DMS114 treated with DMSO at 0.1 percent for 48 hours (cell line): ENCODE data around the gene NID1.
"Not testable (repeated sequence)": the region's sequence is repeated elsewhere in the genome, so short reads cannot be mapped to it uniquely, and the experiment has no call there.

ENCODE experiments used
- DNase-seq: peaks from one replicate; lab custom pipeline; 2025; ENCODE audit not compliant: unreplicated experiment; lab: John Stamatoyannopoulos, UW

Gene NID1

GRCh38 chr1:236029428-236029940 is 35.4 kb downstream of the NID1 start:
- no peak for DNase-seq

DNA sequence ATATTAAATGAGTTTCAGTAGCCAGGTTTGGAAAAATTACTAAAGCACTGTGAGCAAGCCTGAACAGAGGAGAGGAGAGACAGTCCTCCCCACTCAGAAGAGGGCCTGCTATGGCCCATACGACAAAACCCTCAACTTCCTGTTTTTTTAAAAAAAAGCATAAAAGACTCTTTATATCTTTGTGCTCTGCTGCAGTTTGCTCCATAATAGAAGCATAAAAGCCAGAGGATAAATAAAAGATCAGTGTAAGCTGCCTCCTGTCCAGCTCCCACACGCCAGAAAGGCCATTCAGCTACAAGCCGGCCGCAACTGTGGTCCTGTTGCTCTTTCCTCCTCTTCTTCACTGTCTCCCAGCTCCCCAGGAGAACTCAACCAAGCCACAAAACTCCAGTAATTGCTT is 37.8 kb downstream of the NID1 start:
- no peak for DNase-seq

DNA sequence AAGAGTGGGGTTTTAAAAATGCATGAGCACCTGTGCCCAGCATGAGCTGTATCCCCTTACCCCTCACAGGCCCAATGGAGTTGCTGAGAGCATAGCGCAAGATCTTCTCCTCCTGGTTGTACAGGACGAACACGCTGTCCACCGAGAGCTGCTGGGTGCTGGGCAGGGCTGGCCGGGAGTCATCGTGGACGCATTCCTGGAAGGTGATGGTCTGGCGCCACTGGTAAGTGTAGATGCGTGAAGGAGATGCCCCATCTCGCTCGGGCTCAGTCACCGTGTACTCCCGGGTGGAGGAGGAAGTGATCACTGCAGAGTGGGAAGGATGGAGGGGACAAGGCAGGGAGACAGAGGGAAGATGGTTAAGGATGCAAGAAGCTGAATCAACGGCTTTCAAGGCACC is 39.1 kb downstream of the NID1 start:
- no peak for DNase-seq

DNA sequence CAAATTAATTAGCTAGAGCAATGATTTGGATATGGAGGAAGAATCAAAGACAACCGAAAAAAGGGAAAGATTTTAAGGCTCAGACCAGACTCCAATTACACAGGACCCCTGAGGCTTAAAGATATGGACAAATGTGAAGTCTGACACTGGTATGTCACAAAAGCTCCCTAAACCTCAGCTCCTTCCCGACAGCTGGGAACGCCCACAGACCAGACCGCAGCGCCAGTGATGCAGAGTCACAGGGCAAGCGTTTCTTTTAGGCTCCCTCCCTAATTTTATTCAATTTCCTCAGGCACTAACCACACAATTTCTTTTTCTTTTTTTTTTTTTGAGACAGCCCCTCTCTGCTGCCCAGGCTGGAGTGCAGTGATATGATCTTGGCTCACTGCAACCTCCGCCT is 40.2 kb downstream of the NID1 start:
- no peak for DNase-seq

DNA sequence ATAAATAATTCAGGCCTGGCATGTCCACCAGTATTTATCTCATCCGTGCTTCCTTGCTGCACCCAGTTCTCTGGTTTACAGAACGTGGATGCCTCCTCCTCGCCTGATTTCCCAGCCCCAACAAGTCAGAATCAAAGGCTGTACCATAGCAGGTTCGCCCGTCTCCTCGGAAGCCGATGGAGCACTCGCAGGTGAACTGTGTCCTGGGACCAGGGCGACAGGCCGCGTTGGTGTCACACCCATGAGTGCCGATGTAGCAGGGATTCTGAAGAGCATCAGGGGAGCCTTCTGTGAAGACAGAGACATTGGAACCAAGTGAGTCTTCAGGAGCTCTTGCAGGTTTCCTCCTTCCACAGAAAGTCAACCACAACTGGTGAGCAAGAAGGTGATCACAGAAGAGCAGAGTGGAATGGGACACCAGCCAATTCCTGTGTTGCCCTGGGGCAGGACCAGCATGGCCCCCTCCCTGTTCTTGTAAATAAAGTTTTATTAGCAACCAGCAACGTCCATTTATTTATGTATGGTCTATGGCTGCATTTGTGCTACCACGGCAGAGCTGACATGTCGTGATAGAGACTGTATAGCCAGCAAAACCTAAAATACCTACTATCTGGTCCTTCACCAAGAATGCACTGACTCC is 40.8 kb downstream of the NID1 start:
- DNase-seq = no peak

- no peak for DNase-seq
These were observed 43.3 kb downstream of the NID1 start for GRCh38 chr1:236021424-236022135.

DNA sequence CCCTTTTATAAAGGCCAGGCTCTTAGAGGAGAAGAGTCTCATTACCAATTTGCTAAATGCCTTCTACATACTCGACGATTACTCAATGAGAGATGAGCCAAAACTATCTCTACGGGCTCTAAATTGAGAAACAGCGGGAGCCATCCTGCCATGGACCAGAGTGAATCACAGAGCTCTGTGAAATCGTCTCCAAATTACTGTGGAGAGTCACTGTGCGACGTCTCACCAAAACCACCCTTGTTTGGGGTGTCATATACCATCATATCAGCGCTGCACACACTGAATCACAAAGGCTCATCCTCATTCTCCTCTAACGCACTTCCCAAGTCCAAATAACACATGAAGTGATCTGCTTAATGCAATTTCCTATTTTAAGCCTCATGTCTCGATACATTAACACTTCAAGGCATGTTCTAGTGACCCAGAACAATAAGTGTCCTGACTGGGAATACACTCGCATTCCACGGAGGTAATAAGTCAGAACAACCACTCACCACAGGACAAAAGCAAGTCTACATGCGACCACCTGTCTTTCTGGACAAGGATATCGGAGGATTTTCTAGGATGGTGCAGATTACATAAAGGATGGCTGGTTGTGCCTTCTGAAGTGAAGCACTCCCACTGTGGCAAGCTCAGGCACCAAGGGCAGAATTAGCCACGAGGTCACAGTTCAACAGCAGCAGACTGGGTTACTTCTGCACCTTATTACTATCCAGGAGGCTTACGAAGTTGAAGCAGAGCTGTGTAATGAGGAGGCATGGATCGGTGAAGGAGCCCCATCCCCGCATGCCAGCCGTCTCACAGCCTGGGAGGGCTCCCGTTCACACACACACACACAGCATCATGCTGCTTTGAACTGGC is 44.3 kb downstream of the NID1 start:
- no peak for DNase-seq

GRCh38 chr1:236018885-236019453 is 45.9 kb downstream of the NID1 start:
- no peak for DNase-seq

DNA sequence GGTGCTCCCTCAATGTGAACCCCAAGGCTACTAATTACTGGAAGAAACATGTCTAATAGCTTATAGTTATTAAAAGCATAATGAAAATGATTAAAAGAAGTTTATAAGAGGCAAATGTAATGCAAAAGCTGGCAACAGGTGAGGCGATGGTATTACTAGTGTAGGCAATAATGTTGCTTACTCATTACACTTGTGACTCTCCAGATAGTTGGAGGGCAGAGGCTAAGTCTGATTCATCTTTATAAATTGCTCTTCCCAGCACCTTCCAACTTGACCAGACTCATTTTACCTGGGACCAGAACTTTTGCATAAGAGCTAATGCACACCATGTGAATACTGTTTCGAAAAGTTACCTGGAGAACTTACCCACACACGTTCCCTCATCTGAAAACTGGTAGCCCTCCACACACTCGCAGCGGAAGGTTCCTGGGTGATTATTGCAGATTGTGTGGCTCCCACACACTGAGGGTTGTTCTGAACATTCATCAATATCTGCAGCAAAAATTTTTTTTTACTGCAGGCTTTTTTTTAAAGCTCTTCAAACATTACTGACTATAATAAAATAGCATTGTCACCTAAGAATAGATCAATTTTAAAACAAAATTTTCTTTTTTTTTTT is 48.0 kb downstream of the NID1 start:
- DNase-seq = no peak

- DNase-seq = no peak
These were observed 48.8 kb downstream of the NID1 start for GRCh38 chr1:236016083-236016482.

DNA sequence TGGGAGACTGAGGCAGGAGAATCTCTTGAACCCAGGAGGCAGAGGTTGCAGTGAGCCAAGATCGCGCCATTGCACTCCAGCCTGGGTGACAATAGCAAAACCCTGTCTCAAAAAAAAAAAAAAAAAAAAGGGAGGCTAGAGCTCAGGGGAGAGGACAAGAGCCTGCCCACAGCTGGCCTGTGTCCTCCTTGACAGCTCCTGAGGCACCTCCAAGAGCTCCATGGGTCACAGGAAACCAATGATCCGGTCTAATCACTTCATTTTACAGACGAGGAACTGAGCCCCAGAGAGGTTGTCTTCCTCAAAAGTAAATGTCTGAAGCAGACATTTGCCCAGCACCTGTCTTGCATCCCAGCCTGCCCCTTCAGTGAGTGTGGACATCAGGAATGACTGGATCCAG is 49.4 kb downstream of the NID1 start:
- DNase-seq = no peak

GRCh38 chr1:236013330-236013729 is 51.6 kb downstream of the NID1 start:
- no peak for DNase-seq

DNA sequence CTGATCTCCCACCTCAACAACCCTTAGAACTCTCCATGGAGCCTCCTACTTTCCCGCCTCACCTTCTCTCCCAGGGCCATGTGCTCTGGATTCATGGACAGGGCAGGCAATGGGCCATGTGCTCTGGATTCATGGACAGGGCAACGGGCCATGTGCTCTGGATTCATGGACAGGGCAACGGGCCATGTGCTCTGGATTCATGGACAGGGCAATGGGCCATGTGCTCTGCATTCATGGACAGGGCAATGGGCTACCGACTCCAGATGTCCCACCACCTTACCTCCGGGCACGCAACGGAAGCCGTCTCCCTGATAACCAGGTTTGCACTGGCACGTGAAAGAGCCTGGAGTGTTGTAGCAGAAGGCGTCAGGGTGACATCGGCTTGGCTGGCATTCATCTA is 53.2 kb downstream of the NID1 start:
- DNase-seq = no peak

- DNase-seq = no peak
These were observed 54.4 kb downstream of the NID1 start for GRCh38 chr1:236010443-236010842.

GRCh38 chr1:236009857-236010256 is 55.0 kb downstream of the NID1 start:
- DNase-seq = no peak

- no peak for DNase-seq
These were observed 55.7 kb downstream of the NID1 start for GRCh38 chr1:236009191-236009590.

- no peak for DNase-seq
These were observed 57.1 kb downstream of the NID1 start for GRCh38 chr1:236007781-236008180.

DNA sequence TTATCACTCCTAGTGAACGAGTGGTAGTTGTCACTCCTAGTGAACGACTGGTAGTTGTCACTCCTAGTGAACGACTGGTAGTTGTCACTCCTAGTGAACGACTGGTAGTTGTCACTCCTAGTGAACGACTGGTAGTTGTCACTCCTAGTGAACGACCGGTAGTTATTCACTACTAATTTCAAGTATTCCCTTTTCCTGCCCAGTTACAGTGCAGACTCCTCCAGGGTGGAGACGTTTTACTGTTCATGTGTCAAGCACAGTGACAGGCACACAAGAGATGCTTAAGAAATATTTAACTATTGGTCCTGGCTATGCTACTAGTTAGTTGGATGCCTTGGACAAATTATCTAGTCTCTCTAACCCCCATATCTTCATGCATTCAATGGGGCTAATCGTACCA is 61.8 kb downstream of the NID1 start:
- not testable (repeated sequence) for DNase-seq

- DNase-seq = no peak
These were observed 62.3 kb downstream of the NID1 start for GRCh38 chr1:236002572-236002971.

- DNase-seq = no peak
These were observed 62.9 kb downstream of the NID1 start for GRCh38 chr1:236002025-236002390.

DNA sequence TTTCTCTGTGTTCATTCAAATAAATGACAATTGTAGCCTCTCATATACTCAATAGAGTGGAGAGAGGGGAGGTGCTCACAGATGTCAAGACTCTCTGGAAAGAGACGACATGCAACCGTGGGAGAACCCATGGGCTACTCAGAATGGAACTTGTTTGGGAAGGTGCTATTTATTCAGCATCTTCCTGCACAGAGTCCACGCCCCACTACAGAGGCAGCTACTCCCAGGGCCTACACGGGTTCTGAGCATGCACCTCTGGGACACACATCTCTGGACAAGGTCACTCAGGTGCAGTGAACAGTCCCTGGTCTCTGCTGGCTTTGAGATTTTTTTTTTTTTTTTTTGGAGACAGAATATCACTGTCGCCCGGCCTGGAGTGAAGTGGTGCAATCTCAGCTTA is 64.1 kb downstream of the NID1 start:
- no peak for DNase-seq
